Peyer's patch (tissue), 4 donors: ENCODE results near the gene SPATS1. TPM values are rescaled to one million over a fixed set of nuclear protein-coding genes. Genes with fewer than 3 reads are reported as not detected.
A peak's percentile ranks its signal among the peaks of the same experiment; 100 is the strongest.

ENCODE experiments used
- DNase-seq, 3 donors: peaks; one replicate each; pipeline ENCODE4 v3.0.0-alpha.2; 2017 to 2019
- H3K27ac ChIP-seq, 4 donors: fragments of 200-600 bp; sonication (generic); one replicate each; pipeline ENCODE4 v1.5.1; 2016 to 2019
- H3K27me3 ChIP-seq, 2 donors: fragments of 200-600 bp; sonication (generic); one replicate each; pipeline ENCODE4 v1.5.1; 2019
- H3K36me3 ChIP-seq, 3 donors: fragments of 200-600 bp; sonication (generic); one replicate each; pipeline ENCODE4 v1.5.1; 2016 to 2019
- H3K4me1 ChIP-seq, 4 donors: fragments of 200-600 bp; sonication (generic); one replicate each; pipeline ENCODE4 v1.5.1; 2016 to 2019
- H3K4me3 ChIP-seq, 4 donors: fragments of 200-600 bp; sonication (generic); 1 replicate in 3 of 4; 2 replicates in 1 of 4; pipeline ENCODE4 v1.5.1; 2016 to 2019; ENCODE audit warnings: mild to moderate bottlenecking in 1 of 4
- H3K9me3 ChIP-seq, 4 donors: fragments of 200-600 bp; sonication (generic); one replicate each; pipeline ENCODE4 v1.5.1; 2016 to 2019; ENCODE audit warnings: mild to moderate bottlenecking in 1 of 4
- CTCF ChIP-seq, 6 experiments: fragments of 450-650 bp in 4 of 6; fragments of 200-600 bp in 2 of 6; sonication (generic) in 1 of 6; IDR thresholded peaks; one replicate each; pipeline ENCODE4 v1.5.1; 2017 to 2019; ENCODE audit warnings: antibody characterized with exemption in 6 of 6, mild to moderate bottlenecking in 3 of 6, moderate library complexity in 1 of 6
- POLR2A ChIP-seq, 2 donors: fragments of 450-650 bp; IDR thresholded peaks; one replicate each; pipeline ENCODE4 v1.5.1; 2017; ENCODE audit warnings: antibody characterized with exemption in 2 of 2, mild to moderate bottlenecking in 2 of 2, moderate library complexity in 2 of 2
- total RNA-seq, 4 donors: library from RNA; depleted of rRNA; stranded (reverse); fragments of >200 nt; gene quantifications; one replicate each; pipeline ENCODE4 v1.1.0, GENCODE V29; 2016

The SPATS1 gene
- total RNA-seq, 4 donors from 2014 or later, result not detected

GRCh38 chr6:44307217-44307616, 35.2 kb upstream of the SPATS1 start:
- Histone ChIP-seq H3K27ac (no peak overlapping the region), H3K4me1 (peaks cover 0 to 27% (median 0%) of the 10 kb centered on the region in 4 donors), H3K27me3 (no peaks in the 10 kb centered on the region), H3K4me3 (no peak overlapping the region), H3K36me3 (peaks cover 0 to 92% (median 0%) of the 10 kb centered on the region in 3 donors), H3K9me3 (no peaks in the 10 kb centered on the region)
- no peak for DNase-seq
- TF ChIP-seq CTCF (IDR thresholded peaks at IDR 0.05) (no peak), POLR2A (IDR thresholded peaks at IDR 0.05) (no peak)

GRCh38 chr6:44309092-44309491, 33.4 kb upstream of the SPATS1 start:
- H3K36me3 ChIP-seq, result peaks cover 0 to 73% (median 0%) of the 10 kb centered on the region in 3 donors
- H3K9me3 ChIP-seq, result no peaks in the 10 kb centered on the region
- no peak for TF ChIP-seq POLR2A (IDR thresholded peaks at IDR 0.05)
- TF ChIP-seq CTCF (IDR thresholded peaks at IDR 0.05), result no peak
- no peaks in the 10 kb centered on the region for H3K27me3 ChIP-seq
- H3K27ac ChIP-seq, result peak overlapping the region in 1 of 4 donors; percentile 1
- H3K4me3 ChIP-seq, result no peak overlapping the region
- H3K4me1 ChIP-seq, result peaks cover 0 to 30% (median 0%) of the 10 kb centered on the region in 4 donors
- DNase-seq, result no peak

GRCh38 chr6:44309631-44310030, 32.8 kb upstream of the SPATS1 start:
- Histone ChIP-seq H3K9me3 (no peaks in the 10 kb centered on the region), H3K36me3 (peaks cover 0 to 68% (median 0%) of the 10 kb centered on the region in 3 donors), H3K27me3 (no peaks in the 10 kb centered on the region), H3K27ac (peak overlapping the region in 2 of 4 donors; percentile 61 to 70), H3K4me3 (no peak overlapping the region), H3K4me1 (peaks cover 0 to 30% (median 0%) of the 10 kb centered on the region in 4 donors)
- TF ChIP-seq CTCF (IDR thresholded peaks at IDR 0.05) (no peak), POLR2A (IDR thresholded peaks at IDR 0.05) (no peak)
- peak in 1 of 3 donors; percentile 70 for DNase-seq

- peak overlapping the region in 3 of 4 donors; percentile 19 to 70 (median 61) for H3K27ac ChIP-seq
- H3K4me3 ChIP-seq, result peak overlapping the region in 1 of 4 donors; percentile 6
- no peaks in the 10 kb centered on the region for H3K27me3 ChIP-seq
- TF ChIP-seq CTCF (IDR thresholded peaks at IDR 0.05) (no peak), POLR2A (IDR thresholded peaks at IDR 0.05) (no peak)
- peak in 1 of 3 donors; percentile 32 for DNase-seq
- peaks cover 0 to 30% (median 0%) of the 10 kb centered on the region in 4 donors for H3K4me1 ChIP-seq
- H3K36me3 ChIP-seq, result peaks cover 0 to 62% (median 0%) of the 10 kb centered on the region in 3 donors
- no peaks in the 10 kb centered on the region for H3K9me3 ChIP-seq
These were observed 32.2 kb upstream of the SPATS1 start for GRCh38 chr6:44310241-44310640.

GRCh38 chr6:44311304-44311703, 31.1 kb upstream of the SPATS1 start:
- no peak for DNase-seq
- Histone ChIP-seq H3K4me3 (no peak overlapping the region), H3K9me3 (no peaks in the 10 kb centered on the region), H3K27ac (peak overlapping the region in 2 of 4 donors; percentile 61 to 70), H3K36me3 (peaks cover 0 to 51% (median 0%) of the 10 kb centered on the region in 3 donors), H3K27me3 (no peaks in the 10 kb centered on the region), H3K4me1 (peaks cover 0 to 30% (median 0%) of the 10 kb centered on the region in 4 donors)
- TF ChIP-seq CTCF (IDR thresholded peaks at IDR 0.05), result no peak
- TF ChIP-seq POLR2A (IDR thresholded peaks at IDR 0.05), result no peak
